Liver (tissue), 9 donors: ENCODE measurements around the gene ATR. TPM values are rescaled to one million over a fixed set of nuclear protein-coding genes. Genes with fewer than 3 reads are reported as not detected.

Experiments
- DNase-seq: peaks from one replicate; pipeline ENCODE4 v3.0.0-alpha.2; 2017; ENCODE audit warnings: low spot score
- H3K27ac ChIP-seq, 2 donors: one replicate each; pipeline ENCODE4 v1.7.0; 2013; ENCODE audit warnings: inconsistent platforms in 2 of 2, low read length in 2 of 2, control low read depth in 1 of 2, low read depth in 1 of 2, mild to moderate bottlenecking in 1 of 2
- H3K27me3 ChIP-seq, 4 donors: one replicate each; pipeline versions ENCODE4 v1.6.1 to v1.7.0; 2013; ENCODE audit warnings: low read length in 3 of 4, inconsistent platforms in 1 of 4, mild to moderate bottlenecking in 1 of 4, moderate library complexity in 1 of 4; ENCODE audit not compliant: control insufficient read depth in 4 of 4, insufficient read depth in 4 of 4
- H3K36me3 ChIP-seq, 4 donors: one replicate each; pipeline versions ENCODE4 v1.6.1 to v1.7.0; 2013; ENCODE audit warnings: low read length in 3 of 4, mild to moderate bottlenecking in 3 of 4, low read depth in 1 of 4, moderate library complexity in 1 of 4; ENCODE audit not compliant: control insufficient read depth in 4 of 4, insufficient read depth in 3 of 4
- H3K4me1 ChIP-seq, 4 donors: one replicate each; pipeline versions ENCODE4 v1.6.1 to v1.7.0; 2013; ENCODE audit warnings: low read length in 3 of 4, mild to moderate bottlenecking in 3 of 4, moderate library complexity in 1 of 4; ENCODE audit not compliant: control insufficient read depth in 4 of 4, insufficient read depth in 4 of 4
- H3K4me3 ChIP-seq, 3 donors: one replicate each; pipeline versions ENCODE4 v1.6.1 to v1.7.0; 2013; ENCODE audit warnings: low read length in 3 of 3, control low read depth in 1 of 3, low read depth in 1 of 3, mild to moderate bottlenecking in 1 of 3
- H3K9ac ChIP-seq, 2 donors: one replicate each; pipeline ENCODE4 v1.7.0; 2013; ENCODE audit warnings: low read length in 2 of 2, mild to moderate bottlenecking in 2 of 2, moderate library complexity in 2 of 2, control low read depth in 1 of 2, low read depth in 1 of 2
- H3K9me3 ChIP-seq, 4 donors: one replicate each; pipeline versions ENCODE4 v1.6.1 to v1.7.0; 2013; ENCODE audit warnings: low read length in 3 of 4; ENCODE audit not compliant: control insufficient read depth in 4 of 4
- FOXA1 ChIP-seq: IDR thresholded peaks from 2 replicates; pipeline ENCODE4 v1.6.1; 2016; ENCODE audit warnings: antibody characterized with exemption
- FOXA2 ChIP-seq: IDR thresholded peaks from 2 replicates; pipeline ENCODE4 v1.6.1; 2016; ENCODE audit warnings: antibody characterized with exemption
- GABPA ChIP-seq, 2 donors: IDR thresholded peaks in 1 of 2; conservative IDR thresholded peaks in 1 of 2; 2 replicates each; pipeline ENCODE4 v1.6.1; 2016; ENCODE audit warnings: antibody characterized with exemption in 2 of 2, mild to moderate bottlenecking in 1 of 2, moderate library complexity in 1 of 2
- HNF4G ChIP-seq: IDR thresholded peaks from 2 replicates; pipeline ENCODE4 v1.6.1; 2016; ENCODE audit warnings: antibody characterized with exemption
- NR2F2 ChIP-seq: IDR thresholded peaks from 2 replicates; pipeline ENCODE4 v1.6.1; 2016; ENCODE audit warnings: antibody characterized with exemption
- RAD21 ChIP-seq, 2 donors: IDR thresholded peaks; 2 replicates each; pipeline ENCODE4 v1.6.1; 2016; ENCODE audit warnings: antibody characterized with exemption in 2 of 2, mild to moderate bottlenecking in 2 of 2
- RXRA ChIP-seq, 2 donors: IDR thresholded peaks; 2 replicates each; pipeline ENCODE4 v1.6.1; 2017 to 2018; ENCODE audit warnings: antibody characterized with exemption in 2 of 2, mild to moderate bottlenecking in 1 of 2
- TAF1 ChIP-seq: conservative IDR thresholded peaks from 2 replicates; pipeline ENCODE4 v1.6.1; 2016; ENCODE audit warnings: antibody characterized with exemption, mild to moderate bottlenecking
- WGBS: extraction: QIAGEN DNeasy Blood & Tissue Kit; methylation state at CpG from one replicate; pipeline ENCODE4 v1.1.7; 2013; 5-methylcytosine and 5-hydroxymethylcytosine counted together
- polyA plus RNA-seq, 2 donors: library from polyadenylated mRNA; stranded (reverse) in 1 of 2; unstranded in 1 of 2; fragments of 200-250 nt in 1 of 2; fragments of >200 nt in 1 of 2; fragmentation: Nextera tagmentation in 1 of 2; extraction: Ambion mirVana in 1 of 2; gene quantifications; one replicate each; pipeline versions ENCODE4 v1.2.1 to v1.2.3, GENCODE V29; 2013 to 2015
- total RNA-seq, 2 donors: library from RNA; depleted of rRNA; stranded (reverse); fragments of >200 nt; gene quantifications; one replicate each; pipeline ENCODE4 v1.2.3, GENCODE V29; 2014
- TF ChIP-seq, protein P1 (sequence below): IDR thresholded peaks from 2 replicates; pipeline ENCODE4 v1.6.1; 2016; ENCODE audit warnings: antibody characterized with exemption, mild to moderate bottlenecking
- TF ChIP-seq, protein P2 (sequence below): IDR thresholded peaks from 2 replicates; pipeline ENCODE4 v1.6.1; 2016; ENCODE audit warnings: antibody characterized with exemption
- TF ChIP-seq, protein P3 (sequence below): IDR thresholded peaks from 2 replicates; pipeline ENCODE4 v1.6.1; 2016; ENCODE audit warnings: antibody characterized with exemption
- TF ChIP-seq, protein P4 (sequence below): IDR thresholded peaks from 2 replicates; pipeline ENCODE4 v1.6.1; 2016; ENCODE audit warnings: antibody characterized with exemption
- donor health status: healthy.
- donor health status: healthy.
- donor health status: healthy.
- donor health status: healthy.
- donor health status: healthy.

ATR gene
- total and polyA plus RNA-seq, 4 donors = 5.0 to 21.5 (median 12.1) TPM

DNA sequence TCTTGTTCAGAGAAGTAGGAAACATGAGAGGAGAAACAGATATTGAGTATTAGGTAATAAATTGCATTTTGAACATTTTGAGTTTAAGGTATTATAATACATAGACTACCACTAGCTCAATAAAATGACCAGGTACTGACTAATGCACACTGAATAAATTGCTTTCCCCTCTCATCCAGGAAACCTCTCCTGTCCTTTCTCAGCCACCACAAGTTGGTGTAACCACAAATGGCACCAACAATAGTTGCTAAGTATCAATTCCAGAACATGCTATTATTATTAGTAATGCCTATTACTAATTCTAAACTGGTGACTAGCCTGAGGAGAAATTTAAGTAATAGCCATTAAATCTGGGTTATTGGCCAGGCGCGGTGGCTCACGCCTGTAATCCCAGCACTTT is 83.4 kb downstream of the ATR start:
- DNase-seq = no peak
- no peak overlapping the region for H3K9ac ChIP-seq
- H3K4me1 ChIP-seq = no peaks in the 10 kb centered on the region
- no peak overlapping the region for H3K4me3 ChIP-seq
- no peaks in the 10 kb centered on the region for H3K9me3 ChIP-seq
- TF ChIP-seq, protein P1, sequence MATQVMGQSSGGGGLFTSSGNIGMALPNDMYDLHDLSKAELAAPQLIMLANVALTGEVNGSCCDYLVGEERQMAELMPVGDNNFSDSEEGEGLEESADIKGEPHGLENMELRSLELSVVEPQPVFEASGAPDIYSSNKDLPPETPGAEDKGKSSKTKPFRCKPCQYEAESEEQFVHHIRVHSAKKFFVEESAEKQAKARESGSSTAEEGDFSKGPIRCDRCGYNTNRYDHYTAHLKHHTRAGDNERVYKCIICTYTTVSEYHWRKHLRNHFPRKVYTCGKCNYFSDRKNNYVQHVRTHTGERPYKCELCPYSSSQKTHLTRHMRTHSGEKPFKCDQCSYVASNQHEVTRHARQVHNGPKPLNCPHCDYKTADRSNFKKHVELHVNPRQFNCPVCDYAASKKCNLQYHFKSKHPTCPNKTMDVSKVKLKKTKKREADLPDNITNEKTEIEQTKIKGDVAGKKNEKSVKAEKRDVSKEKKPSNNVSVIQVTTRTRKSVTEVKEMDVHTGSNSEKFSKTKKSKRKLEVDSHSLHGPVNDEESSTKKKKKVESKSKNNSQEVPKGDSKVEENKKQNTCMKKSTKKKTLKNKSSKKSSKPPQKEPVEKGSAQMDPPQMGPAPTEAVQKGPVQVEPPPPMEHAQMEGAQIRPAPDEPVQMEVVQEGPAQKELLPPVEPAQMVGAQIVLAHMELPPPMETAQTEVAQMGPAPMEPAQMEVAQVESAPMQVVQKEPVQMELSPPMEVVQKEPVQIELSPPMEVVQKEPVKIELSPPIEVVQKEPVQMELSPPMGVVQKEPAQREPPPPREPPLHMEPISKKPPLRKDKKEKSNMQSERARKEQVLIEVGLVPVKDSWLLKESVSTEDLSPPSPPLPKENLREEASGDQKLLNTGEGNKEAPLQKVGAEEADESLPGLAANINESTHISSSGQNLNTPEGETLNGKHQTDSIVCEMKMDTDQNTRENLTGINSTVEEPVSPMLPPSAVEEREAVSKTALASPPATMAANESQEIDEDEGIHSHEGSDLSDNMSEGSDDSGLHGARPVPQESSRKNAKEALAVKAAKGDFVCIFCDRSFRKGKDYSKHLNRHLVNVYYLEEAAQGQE = no peak
- TF ChIP-seq, protein P2, sequence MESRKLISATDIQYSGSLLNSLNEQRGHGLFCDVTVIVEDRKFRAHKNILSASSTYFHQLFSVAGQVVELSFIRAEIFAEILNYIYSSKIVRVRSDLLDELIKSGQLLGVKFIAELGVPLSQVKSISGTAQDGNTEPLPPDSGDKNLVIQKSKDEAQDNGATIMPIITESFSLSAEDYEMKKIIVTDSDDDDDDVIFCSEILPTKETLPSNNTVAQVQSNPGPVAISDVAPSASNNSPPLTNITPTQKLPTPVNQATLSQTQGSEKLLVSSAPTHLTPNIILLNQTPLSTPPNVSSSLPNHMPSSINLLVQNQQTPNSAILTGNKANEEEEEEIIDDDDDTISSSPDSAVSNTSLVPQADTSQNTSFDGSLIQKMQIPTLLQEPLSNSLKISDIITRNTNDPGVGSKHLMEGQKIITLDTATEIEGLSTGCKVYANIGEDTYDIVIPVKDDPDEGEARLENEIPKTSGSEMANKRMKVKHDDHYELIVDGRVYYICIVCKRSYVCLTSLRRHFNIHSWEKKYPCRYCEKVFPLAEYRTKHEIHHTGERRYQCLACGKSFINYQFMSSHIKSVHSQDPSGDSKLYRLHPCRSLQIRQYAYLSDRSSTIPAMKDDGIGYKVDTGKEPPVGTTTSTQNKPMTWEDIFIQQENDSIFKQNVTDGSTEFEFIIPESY = no peak
- no peak for TF ChIP-seq RAD21 (IDR thresholded peaks at IDR 0.05)
- TF ChIP-seq, protein P3, sequence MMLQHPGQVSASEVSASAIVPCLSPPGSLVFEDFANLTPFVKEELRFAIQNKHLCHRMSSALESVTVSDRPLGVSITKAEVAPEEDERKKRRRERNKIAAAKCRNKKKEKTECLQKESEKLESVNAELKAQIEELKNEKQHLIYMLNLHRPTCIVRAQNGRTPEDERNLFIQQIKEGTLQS = no peak
- no peak for TF ChIP-seq FOXA2
- TF ChIP-seq HNF4G = no peak
- no peak for TF ChIP-seq GABPA (IDR thresholded peaks at IDR 0.05 in 1 of 2, conservative IDR thresholded peaks at IDR 0.05 in 1 of 2)
- no peak for TF ChIP-seq NR2F2
- TF ChIP-seq, protein P4, sequence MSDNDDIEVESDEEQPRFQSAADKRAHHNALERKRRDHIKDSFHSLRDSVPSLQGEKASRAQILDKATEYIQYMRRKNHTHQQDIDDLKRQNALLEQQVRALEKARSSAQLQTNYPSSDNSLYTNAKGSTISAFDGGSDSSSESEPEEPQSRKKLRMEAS = no peak
- no peak for TF ChIP-seq FOXA1
- no peak for TF ChIP-seq RXRA (IDR thresholded peaks at IDR 0.05)
- H3K27ac ChIP-seq = no peak overlapping the region
- H3K27me3 ChIP-seq = no peaks in the 10 kb centered on the region
- over 99% methylated on average over 3 of the region's 3 CpGs for WGBS
- peaks cover 2 to 43% (median 13%) of the 10 kb centered on the region in 4 donors for H3K36me3 ChIP-seq

DNA sequence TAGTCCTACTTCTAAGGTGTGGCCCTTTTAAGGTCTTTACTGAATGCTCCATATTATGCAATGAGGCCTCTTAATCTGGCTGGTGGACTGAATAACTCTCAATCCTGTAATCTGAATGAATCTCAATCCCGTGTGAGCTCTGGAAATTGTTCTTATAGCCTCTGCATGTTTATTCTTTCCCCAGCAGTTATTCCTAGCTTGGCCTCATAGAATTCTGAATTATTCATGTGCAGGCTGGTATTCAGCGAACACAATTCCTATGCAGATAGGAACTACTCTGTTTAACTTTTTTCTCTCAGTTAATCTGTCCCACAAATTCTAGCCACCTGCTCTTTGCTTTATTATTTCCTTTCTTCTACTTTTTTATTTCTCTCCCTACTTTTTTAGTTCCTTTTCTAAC is 86.3 kb downstream of the ATR start:
- Histone ChIP-seq H3K36me3 (peaks cover 5 to 36% (median 14%) of the 10 kb centered on the region in 4 donors), H3K27ac (no peak overlapping the region), H3K4me3 (no peak overlapping the region), H3K9me3 (no peaks in the 10 kb centered on the region), H3K9ac (no peak overlapping the region), H3K4me1 (no peaks in the 10 kb centered on the region), H3K27me3 (no peaks in the 10 kb centered on the region)
- DNase-seq = no peak
- no peak for TF ChIP-seq TAF1
- TF ChIP-seq, protein P3 = no peak
- WGBS = over 99% methylated on average over 2 of the region's 2 CpGs
